ENCODE measurements around the gene RCCD1. TPM values are rescaled to one million over a fixed set of nuclear protein-coding genes. Genes with fewer than 3 reads are reported as not detected.

Gene RCCD1
- total RNA-seq, 1 experiment from 2014 or later: 26.1 TPM

GRCh38 chr15:90981681-90982080, 27.0 kb downstream of the RCCD1 start:
- Histone ChIP-seq H3K27me3 (replicated peaks; ENCODE audit: control insufficient read depth, insufficient read depth, low read length) (no peaks in the 10 kb centered on the region), H3K4me3 (ENCODE audit: low read depth, low read length) (no peak overlapping the region), H3K4me1 (no peaks in the 10 kb centered on the region), H3K36me3 (ENCODE audit: control insufficient read depth, insufficient read depth, low read length) (peaks cover 2% of the 10 kb centered on the region), H3K9me3 (no peaks in the 10 kb centered on the region)
- TF ChIP-seq CTCF (IDR thresholded peaks at IDR 0.05; ENCODE audit: insufficient read depth in 1 of 2, low read depth in 1 of 2, low read length in 1 of 2, severe bottlenecking in 1 of 2, unreplicated experiment in 1 of 2): no peak
- intact Hi-C loops (cut with micrococcal nuclease; ENCODE audit: unreplicated experiment): no loop called here
- DNase-seq: no peak
- Mint-ChIP-seq H3K4me1 (ENCODE audit: low read depth, unreplicated experiment) (no peaks in the 10 kb centered on the region), H3K27ac (ENCODE audit: unreplicated experiment) (no peak overlapping the region), H3K27me3 (ENCODE audit: insufficient read depth, unreplicated experiment) (no peaks in the 10 kb centered on the region), H3K36me3 (ENCODE audit: insufficient read depth, unreplicated experiment) (peaks cover 73% of the 10 kb centered on the region), H3K4me3 (ENCODE audit: unreplicated experiment) (no peak overlapping the region), H3K9me3 (ENCODE audit: unreplicated experiment) (no peaks in the 10 kb centered on the region)
- CTCF ChIA-PET: no interaction called here
- POLR2A ChIA-PET: no interaction called here
- BruUV-seq (replicated peaks): no TSS peak

GRCh38 chr15:90982135-90982534, 27.5 kb downstream of the RCCD1 start:
- CTCF ChIA-PET: no interaction called here

GRCh38 chr15:90986790-90987507, 32.3 kb downstream of the RCCD1 start:
- intact Hi-C loops (cut with micrococcal nuclease; ENCODE audit: unreplicated experiment): no loop called here
- H3K4me1 Mint-ChIP-seq (ENCODE audit: low read depth, unreplicated experiment): peaks cover 17% of the 10 kb centered on the region
- no peaks in the 10 kb centered on the region for H3K27me3 ChIP-seq (replicated peaks; ENCODE audit: control insufficient read depth, insufficient read depth, low read length)
- H3K36me3 Mint-ChIP-seq (ENCODE audit: insufficient read depth, unreplicated experiment): peaks cover 40% of the 10 kb centered on the region
- H3K4me3 Mint-ChIP-seq (ENCODE audit: unreplicated experiment): no peak overlapping the region
- TF ChIP-seq CTCF (IDR thresholded peaks at IDR 0.05; ENCODE audit: insufficient read depth in 1 of 2, low read depth in 1 of 2, low read length in 1 of 2, severe bottlenecking in 1 of 2, unreplicated experiment in 1 of 2): no peak
- H3K36me3 ChIP-seq (ENCODE audit: control insufficient read depth, insufficient read depth, low read length): no peaks in the 10 kb centered on the region; the same call in 1 of the 2 replicates
- no TSS peak for BruUV-seq (replicated peaks)
- no peak overlapping the region for H3K4me3 ChIP-seq (ENCODE audit: low read depth, low read length)
- H3K4me1 ChIP-seq: peaks cover 5% of the 10 kb centered on the region
- no peak overlapping the region for H3K27ac Mint-ChIP-seq (ENCODE audit: unreplicated experiment)
- no peaks in the 10 kb centered on the region for H3K9me3 ChIP-seq
- POLR2A ChIA-PET: interaction anchor here (0.6 kb wide), 1 partner anchor 1890 kb away, joined by 3 read pairs; no protein-coding TSS in a partner anchor
- DNase-seq: no peak
- H3K27me3 Mint-ChIP-seq (ENCODE audit: insufficient read depth, unreplicated experiment): no peaks in the 10 kb centered on the region
- CTCF ChIA-PET: no interaction called here
- H3K9me3 Mint-ChIP-seq (ENCODE audit: unreplicated experiment): no peaks in the 10 kb centered on the region

More at GRCh38 chr15:90982135-90982534, 27.5 kb downstream of the RCCD1 start:
- Mint-ChIP-seq H3K4me1 (ENCODE audit: low read depth, unreplicated experiment) (no peaks in the 10 kb centered on the region), H3K4me3 (ENCODE audit: unreplicated experiment) (no peak overlapping the region), H3K27me3 (ENCODE audit: insufficient read depth, unreplicated experiment) (no peaks in the 10 kb centered on the region), H3K9me3 (ENCODE audit: unreplicated experiment) (no peaks in the 10 kb centered on the region), H3K27ac (ENCODE audit: unreplicated experiment) (no peak overlapping the region), H3K36me3 (ENCODE audit: insufficient read depth, unreplicated experiment) (peaks cover 73% of the 10 kb centered on the region)
- Histone ChIP-seq H3K27me3 (replicated peaks; ENCODE audit: control insufficient read depth, insufficient read depth, low read length) (no peaks in the 10 kb centered on the region), H3K4me3 (ENCODE audit: low read depth, low read length) (no peak overlapping the region), H3K9me3 (no peaks in the 10 kb centered on the region), H3K4me1 (no peaks in the 10 kb centered on the region), H3K36me3 (ENCODE audit: control insufficient read depth, insufficient read depth, low read length) (peaks cover 2% of the 10 kb centered on the region)
- no peak for TF ChIP-seq CTCF (IDR thresholded peaks at IDR 0.05; ENCODE audit: insufficient read depth in 1 of 2, low read depth in 1 of 2, low read length in 1 of 2, severe bottlenecking in 1 of 2, unreplicated experiment in 1 of 2)
- intact Hi-C loops (cut with micrococcal nuclease; ENCODE audit: unreplicated experiment): no loop called here
- BruUV-seq (replicated peaks): no TSS peak
- POLR2A ChIA-PET: no interaction called here
- DNase-seq: no peak

Data from Caco-2 (cell line).